ENCODE data around the gene ZFAND6.
"Not testable (repeated sequence)": the region's sequence is repeated elsewhere in the genome, so short reads cannot be mapped to it uniquely, and the experiment has no call there.

ZFAND6 gene

GRCh38 chr15:80090879-80091503, 31.5 kb downstream of the ZFAND6 start:
- H3K27ac ChIP-seq (ENCODE audit: insufficient read depth, low read length, poor library complexity, severe bottlenecking) = no peak overlapping the region
- no peaks in the 10 kb centered on the region for H3K4me1 ChIP-seq (ENCODE audit: control insufficient read depth, insufficient read depth, low read length, poor library complexity, severe bottlenecking)
- no peak for DNase-seq
- no peaks in the 10 kb centered on the region for H3K9me3 ChIP-seq (ENCODE audit: control insufficient read depth, low read length)
- H3K36me3 ChIP-seq (ENCODE audit: control insufficient read depth, insufficient read depth, low read length) = no peaks in the 10 kb centered on the region
- H3K4me3 ChIP-seq (ENCODE audit: insufficient read depth, low read depth, low read length, poor library complexity, severe bottlenecking) = no peak overlapping the region
- H3K27me3 ChIP-seq (replicated peaks; ENCODE audit: control insufficient read depth, insufficient read depth, low read length, poor library complexity, severe bottlenecking) = no peaks in the 10 kb centered on the region

- DNase-seq = no peak
- Histone ChIP-seq H3K4me1 (ENCODE audit: control insufficient read depth, insufficient read depth, low read length, poor library complexity, severe bottlenecking) (no peaks in the 10 kb centered on the region), H3K4me3 (ENCODE audit: insufficient read depth, low read depth, low read length, poor library complexity, severe bottlenecking) (no peak overlapping the region), H3K27ac (ENCODE audit: insufficient read depth, low read length, poor library complexity, severe bottlenecking) (no peak overlapping the region), H3K36me3 (ENCODE audit: control insufficient read depth, insufficient read depth, low read length) (no peaks in the 10 kb centered on the region), H3K27me3 (replicated peaks; ENCODE audit: control insufficient read depth, insufficient read depth, low read length, poor library complexity, severe bottlenecking) (no peaks in the 10 kb centered on the region), H3K9me3 (ENCODE audit: control insufficient read depth, low read length) (no peaks in the 10 kb centered on the region)
Observed at GRCh38 chr15:80093854-80094418, 34.5 kb downstream of the ZFAND6 start.

- H3K36me3 ChIP-seq (ENCODE audit: control insufficient read depth, insufficient read depth, low read length) = no peaks in the 10 kb centered on the region
- H3K27ac ChIP-seq (ENCODE audit: insufficient read depth, low read length, poor library complexity, severe bottlenecking) = no peak overlapping the region
- no peak overlapping the region for H3K4me3 ChIP-seq (ENCODE audit: insufficient read depth, low read depth, low read length, poor library complexity, severe bottlenecking)
- H3K9me3 ChIP-seq (ENCODE audit: control insufficient read depth, low read length) = no peaks in the 10 kb centered on the region
- no peaks in the 10 kb centered on the region for H3K4me1 ChIP-seq (ENCODE audit: control insufficient read depth, insufficient read depth, low read length, poor library complexity, severe bottlenecking)
- no peaks in the 10 kb centered on the region for H3K27me3 ChIP-seq (replicated peaks; ENCODE audit: control insufficient read depth, insufficient read depth, low read length, poor library complexity, severe bottlenecking)
- DNase-seq = no peak
Observed at GRCh38 chr15:80095511-80095910, 36.0 kb downstream of the ZFAND6 start.

- Histone ChIP-seq H3K9me3 (ENCODE audit: control insufficient read depth, low read length) (no peaks in the 10 kb centered on the region), H3K4me3 (ENCODE audit: insufficient read depth, low read depth, low read length, poor library complexity, severe bottlenecking) (no peak overlapping the region), H3K27me3 (replicated peaks; ENCODE audit: control insufficient read depth, insufficient read depth, low read length, poor library complexity, severe bottlenecking) (no peaks in the 10 kb centered on the region), H3K4me1 (ENCODE audit: control insufficient read depth, insufficient read depth, low read length, poor library complexity, severe bottlenecking) (no peaks in the 10 kb centered on the region), H3K27ac (ENCODE audit: insufficient read depth, low read length, poor library complexity, severe bottlenecking) (no peak overlapping the region), H3K36me3 (ENCODE audit: control insufficient read depth, insufficient read depth, low read length) (no peaks in the 10 kb centered on the region)
- no peak for DNase-seq
Observed at GRCh38 chr15:80095969-80096368, 36.5 kb downstream of the ZFAND6 start.

GRCh38 chr15:80098341-80098740, 38.9 kb downstream of the ZFAND6 start:
- Histone ChIP-seq H3K9me3 (ENCODE audit: control insufficient read depth, low read length) (no peaks in the 10 kb centered on the region), H3K4me3 (ENCODE audit: insufficient read depth, low read depth, low read length, poor library complexity, severe bottlenecking) (no peak overlapping the region), H3K27me3 (replicated peaks; ENCODE audit: control insufficient read depth, insufficient read depth, low read length, poor library complexity, severe bottlenecking) (no peaks in the 10 kb centered on the region), H3K36me3 (ENCODE audit: control insufficient read depth, insufficient read depth, low read length) (no peaks in the 10 kb centered on the region), H3K27ac (ENCODE audit: insufficient read depth, low read length, poor library complexity, severe bottlenecking) (no peak overlapping the region), H3K4me1 (ENCODE audit: control insufficient read depth, insufficient read depth, low read length, poor library complexity, severe bottlenecking) (no peaks in the 10 kb centered on the region)
- no peak for DNase-seq

- no peaks in the 10 kb centered on the region for H3K36me3 ChIP-seq (ENCODE audit: control insufficient read depth, insufficient read depth, low read length)
- no peaks in the 10 kb centered on the region for H3K4me1 ChIP-seq (ENCODE audit: control insufficient read depth, insufficient read depth, low read length, poor library complexity, severe bottlenecking)
- H3K27me3 ChIP-seq (replicated peaks; ENCODE audit: control insufficient read depth, insufficient read depth, low read length, poor library complexity, severe bottlenecking) = no peaks in the 10 kb centered on the region
- H3K9me3 ChIP-seq (ENCODE audit: control insufficient read depth, low read length) = no peaks in the 10 kb centered on the region
- H3K4me3 ChIP-seq (ENCODE audit: insufficient read depth, low read depth, low read length, poor library complexity, severe bottlenecking) = no peak overlapping the region
- DNase-seq = no peak
- H3K27ac ChIP-seq (ENCODE audit: insufficient read depth, low read length, poor library complexity, severe bottlenecking) = no peak overlapping the region
Observed at GRCh38 chr15:80099241-80099640, 39.8 kb downstream of the ZFAND6 start.

- not testable (repeated sequence) for H3K4me1 ChIP-seq (ENCODE audit: control insufficient read depth, insufficient read depth, low read length, poor library complexity, severe bottlenecking); H3K9me3 ChIP-seq (ENCODE audit: control insufficient read depth, low read length); H3K36me3 ChIP-seq (ENCODE audit: control insufficient read depth, insufficient read depth, low read length); H3K27me3 ChIP-seq (replicated peaks; ENCODE audit: control insufficient read depth, insufficient read depth, low read length, poor library complexity, severe bottlenecking); H3K4me3 ChIP-seq (ENCODE audit: insufficient read depth, low read depth, low read length, poor library complexity, severe bottlenecking); H3K27ac ChIP-seq (ENCODE audit: insufficient read depth, low read length, poor library complexity, severe bottlenecking); DNase-seq
Observed at GRCh38 chr15:80099662-80100061, 40.2 kb downstream of the ZFAND6 start.

GRCh38 chr15:80100247-80100646, 40.8 kb downstream of the ZFAND6 start:
- Histone ChIP-seq H3K4me1 (ENCODE audit: control insufficient read depth, insufficient read depth, low read length, poor library complexity, severe bottlenecking) (no peaks in the 10 kb centered on the region), H3K27ac (ENCODE audit: insufficient read depth, low read length, poor library complexity, severe bottlenecking) (no peak overlapping the region), H3K9me3 (ENCODE audit: control insufficient read depth, low read length) (no peaks in the 10 kb centered on the region), H3K27me3 (replicated peaks; ENCODE audit: control insufficient read depth, insufficient read depth, low read length, poor library complexity, severe bottlenecking) (no peaks in the 10 kb centered on the region), H3K36me3 (ENCODE audit: control insufficient read depth, insufficient read depth, low read length) (no peaks in the 10 kb centered on the region), H3K4me3 (ENCODE audit: insufficient read depth, low read depth, low read length, poor library complexity, severe bottlenecking) (no peak overlapping the region)
- no peak for DNase-seq

GRCh38 chr15:80105193-80105592, 45.7 kb downstream of the ZFAND6 start:
- Histone ChIP-seq H3K27me3 (replicated peaks; ENCODE audit: control insufficient read depth, insufficient read depth, low read length, poor library complexity, severe bottlenecking) (no peaks in the 10 kb centered on the region), H3K36me3 (ENCODE audit: control insufficient read depth, insufficient read depth, low read length) (no peaks in the 10 kb centered on the region), H3K4me1 (ENCODE audit: control insufficient read depth, insufficient read depth, low read length, poor library complexity, severe bottlenecking) (no peaks in the 10 kb centered on the region), H3K27ac (ENCODE audit: insufficient read depth, low read length, poor library complexity, severe bottlenecking) (no peak overlapping the region), H3K9me3 (ENCODE audit: control insufficient read depth, low read length) (no peaks in the 10 kb centered on the region), H3K4me3 (ENCODE audit: insufficient read depth, low read depth, low read length, poor library complexity, severe bottlenecking) (no peak overlapping the region)
- no peak for DNase-seq

- Histone ChIP-seq H3K27ac (ENCODE audit: insufficient read depth, low read length, poor library complexity, severe bottlenecking) (no peak overlapping the region), H3K36me3 (ENCODE audit: control insufficient read depth, insufficient read depth, low read length) (no peaks in the 10 kb centered on the region), H3K9me3 (ENCODE audit: control insufficient read depth, low read length) (no peaks in the 10 kb centered on the region), H3K4me3 (ENCODE audit: insufficient read depth, low read depth, low read length, poor library complexity, severe bottlenecking) (no peak overlapping the region), H3K27me3 (replicated peaks; ENCODE audit: control insufficient read depth, insufficient read depth, low read length, poor library complexity, severe bottlenecking) (no peaks in the 10 kb centered on the region), H3K4me1 (ENCODE audit: control insufficient read depth, insufficient read depth, low read length, poor library complexity, severe bottlenecking) (no peaks in the 10 kb centered on the region)
- DNase-seq = no peak
Observed at GRCh38 chr15:80105595-80105994, 46.1 kb downstream of the ZFAND6 start.
